A549 (cell line): ENCODE results near the gene STAP2.

Experiments
- CBX8 ChIP-seq: fragments of 200-600 bp; sonication (generic); IDR thresholded peaks from 2 replicates; pipeline ENCODE4 v1.6.1; 2016
- E2F6 ChIP-seq: IDR thresholded peaks from 2 replicates; pipeline ENCODE4 v1.6.1; 2012; ENCODE audit warnings: low read depth, borderline replicate concordance
- REST ChIP-seq: fragments of 200-600 bp; sonication (generic); IDR thresholded peaks from 2 replicates; pipeline ENCODE4 v1.6.1; 2016; ENCODE audit warnings: antibody characterized with exemption, mild to moderate bottlenecking, moderate library complexity
- TF ChIP-seq, protein P1 (sequence below): fragments of >200 bp; sonication (Bioruptor Twin); formaldehyde crosslinking; IDR thresholded peaks from 3 replicates; pipeline ENCODE4 v1.5.1; 2016

DNA sequence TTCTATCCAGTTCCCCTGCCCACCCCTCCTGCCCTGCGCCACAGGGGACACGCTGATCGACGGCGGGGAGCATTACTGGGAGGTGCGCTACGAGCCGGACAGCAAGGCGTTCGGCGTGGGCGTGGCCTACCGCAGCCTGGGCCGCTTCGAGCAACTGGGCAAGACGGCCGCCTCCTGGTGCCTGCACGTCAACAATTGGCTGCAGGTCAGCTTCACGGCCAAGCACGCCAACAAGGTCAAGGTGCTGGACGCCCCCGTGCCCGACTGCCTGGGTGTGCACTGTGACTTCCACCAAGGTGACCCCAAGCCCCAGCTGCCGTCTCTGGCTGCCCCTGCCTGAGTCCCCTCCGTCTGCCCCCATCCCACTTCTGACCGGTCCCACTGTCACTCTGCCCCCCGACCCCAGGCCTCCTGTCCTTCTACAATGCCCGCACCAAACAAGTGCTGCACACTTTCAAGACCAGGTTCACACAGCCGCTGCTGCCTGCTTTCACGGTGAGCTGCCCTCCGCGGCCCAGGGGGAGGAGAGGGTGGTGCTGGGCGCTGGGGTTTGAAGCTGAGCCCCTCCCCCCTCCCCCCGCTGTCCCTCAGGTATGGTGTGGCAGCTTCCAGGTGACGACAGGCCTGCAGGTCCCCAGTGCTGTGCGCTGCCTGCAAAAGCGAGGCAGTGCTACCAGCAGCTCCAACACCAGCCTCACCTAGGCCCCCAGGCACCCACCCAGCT lies 15.5 kb downstream of the STAP2 start:
- TF ChIP-seq, protein P1, sequence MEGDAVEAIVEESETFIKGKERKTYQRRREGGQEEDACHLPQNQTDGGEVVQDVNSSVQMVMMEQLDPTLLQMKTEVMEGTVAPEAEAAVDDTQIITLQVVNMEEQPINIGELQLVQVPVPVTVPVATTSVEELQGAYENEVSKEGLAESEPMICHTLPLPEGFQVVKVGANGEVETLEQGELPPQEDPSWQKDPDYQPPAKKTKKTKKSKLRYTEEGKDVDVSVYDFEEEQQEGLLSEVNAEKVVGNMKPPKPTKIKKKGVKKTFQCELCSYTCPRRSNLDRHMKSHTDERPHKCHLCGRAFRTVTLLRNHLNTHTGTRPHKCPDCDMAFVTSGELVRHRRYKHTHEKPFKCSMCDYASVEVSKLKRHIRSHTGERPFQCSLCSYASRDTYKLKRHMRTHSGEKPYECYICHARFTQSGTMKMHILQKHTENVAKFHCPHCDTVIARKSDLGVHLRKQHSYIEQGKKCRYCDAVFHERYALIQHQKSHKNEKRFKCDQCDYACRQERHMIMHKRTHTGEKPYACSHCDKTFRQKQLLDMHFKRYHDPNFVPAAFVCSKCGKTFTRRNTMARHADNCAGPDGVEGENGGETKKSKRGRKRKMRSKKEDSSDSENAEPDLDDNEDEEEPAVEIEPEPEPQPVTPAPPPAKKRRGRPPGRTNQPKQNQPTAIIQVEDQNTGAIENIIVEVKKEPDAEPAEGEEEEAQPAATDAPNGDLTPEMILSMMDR = no peak
- TF ChIP-seq REST = no peak
- TF ChIP-seq E2F6 = no peak
- TF ChIP-seq CBX8 = no peak
